Measurements from ENCODE around the gene POMT2.

DNA sequence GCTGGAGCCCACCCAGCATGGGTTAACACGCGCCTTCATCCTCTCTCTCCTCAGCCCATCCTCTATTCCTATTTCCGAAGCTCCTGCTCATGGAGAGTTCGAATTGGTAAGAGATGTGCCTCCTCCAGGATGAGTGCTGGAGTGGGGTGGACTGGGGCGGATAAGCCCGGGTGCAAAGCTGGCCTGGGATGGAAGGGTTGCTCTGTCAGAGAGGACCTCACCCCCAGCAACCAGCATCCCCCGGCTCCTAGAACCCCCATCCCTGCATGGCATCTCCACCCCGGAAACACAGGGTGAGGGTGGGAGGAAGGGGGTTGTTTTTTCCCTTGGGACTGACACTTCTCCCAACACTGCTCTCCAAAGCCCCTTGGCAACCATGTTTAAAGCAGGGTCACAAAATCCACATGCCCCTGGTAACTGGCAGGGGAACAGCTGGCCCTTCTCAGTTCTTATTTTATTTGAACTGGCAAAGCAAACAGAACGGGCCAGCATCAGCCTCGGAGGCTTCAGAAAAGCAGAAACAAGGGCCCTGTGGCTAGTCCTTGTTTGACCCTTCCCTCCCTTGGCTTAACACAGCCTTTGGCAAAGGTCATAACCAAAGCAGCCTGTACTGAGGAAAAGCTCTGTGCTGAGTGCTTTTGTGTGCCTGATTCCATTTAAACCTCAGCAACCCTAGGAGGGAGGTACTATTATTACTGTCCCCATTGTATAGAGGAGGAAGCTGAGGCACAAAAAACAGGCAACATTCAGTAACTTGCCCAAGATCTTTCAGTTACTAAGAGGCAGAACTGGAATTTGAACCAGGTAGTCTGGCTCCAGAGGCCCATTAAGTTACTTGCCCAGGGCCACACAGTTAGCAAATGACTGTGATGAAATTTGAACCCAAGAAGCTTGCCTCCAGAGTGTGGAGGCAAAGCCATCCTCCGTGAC, 4.4 kb upstream of the POMT2 start:
- TF ChIP-seq CTCF (IDR thresholded peaks at IDR 0.05) (no peak), EP300 (IDR thresholded peaks at IDR 0.05) (no peak), POLR2A (IDR thresholded peaks at IDR 0.05) (no peak), POLR2AphosphoS5 (IDR thresholded peaks at IDR 0.05) (no peak)
